OCI-LY1 (cell line): ENCODE data around the gene CNTNAP5.

Experiments used
- EZH2 ChIP-seq: fragments of 200-600 bp; sonication (generic), shearing (Covaris generic); IDR thresholded peaks from 2 replicates; pipeline ENCODE4 v1.8.0; 2017; ENCODE audit warnings: borderline replicate concordance, mixed run types, mild to moderate bottlenecking, antibody characterized with exemption, low read length, moderate library complexity, mixed read lengths
- TF ChIP-seq, protein P1 (sequence below): fragments of 200-600 bp; sonication (generic), shearing (Covaris generic); IDR thresholded peaks from 2 replicates; pipeline ENCODE4 v1.5.1; 2017; ENCODE audit warnings: mild to moderate bottlenecking, antibody characterized with exemption, low read length, moderate library complexity, mixed read lengths

DNA sequence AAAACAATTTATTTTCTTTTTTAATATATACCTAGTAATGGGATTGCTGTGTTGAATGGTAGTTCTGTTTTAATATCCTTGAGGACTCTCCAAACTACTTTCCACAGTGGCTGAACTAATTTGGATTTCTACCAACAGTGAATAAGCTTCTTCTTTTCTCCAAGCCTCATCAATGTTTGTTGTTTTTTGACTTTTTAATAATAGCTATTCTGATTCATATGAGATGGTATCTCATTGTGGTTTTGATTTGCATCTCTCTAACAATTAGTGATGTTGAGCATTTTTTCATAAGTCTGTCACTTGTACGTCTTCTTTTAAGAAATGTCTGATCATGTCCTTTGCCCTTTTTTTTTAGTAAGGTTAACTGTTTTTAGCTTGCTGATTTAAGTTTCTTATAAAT is 863.3 kb downstream of the CNTNAP5 start:
- TF ChIP-seq, protein P1, sequence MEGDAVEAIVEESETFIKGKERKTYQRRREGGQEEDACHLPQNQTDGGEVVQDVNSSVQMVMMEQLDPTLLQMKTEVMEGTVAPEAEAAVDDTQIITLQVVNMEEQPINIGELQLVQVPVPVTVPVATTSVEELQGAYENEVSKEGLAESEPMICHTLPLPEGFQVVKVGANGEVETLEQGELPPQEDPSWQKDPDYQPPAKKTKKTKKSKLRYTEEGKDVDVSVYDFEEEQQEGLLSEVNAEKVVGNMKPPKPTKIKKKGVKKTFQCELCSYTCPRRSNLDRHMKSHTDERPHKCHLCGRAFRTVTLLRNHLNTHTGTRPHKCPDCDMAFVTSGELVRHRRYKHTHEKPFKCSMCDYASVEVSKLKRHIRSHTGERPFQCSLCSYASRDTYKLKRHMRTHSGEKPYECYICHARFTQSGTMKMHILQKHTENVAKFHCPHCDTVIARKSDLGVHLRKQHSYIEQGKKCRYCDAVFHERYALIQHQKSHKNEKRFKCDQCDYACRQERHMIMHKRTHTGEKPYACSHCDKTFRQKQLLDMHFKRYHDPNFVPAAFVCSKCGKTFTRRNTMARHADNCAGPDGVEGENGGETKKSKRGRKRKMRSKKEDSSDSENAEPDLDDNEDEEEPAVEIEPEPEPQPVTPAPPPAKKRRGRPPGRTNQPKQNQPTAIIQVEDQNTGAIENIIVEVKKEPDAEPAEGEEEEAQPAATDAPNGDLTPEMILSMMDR: no peak
- no peak for TF ChIP-seq EZH2
